GM21825 (cell line): ENCODE measurements around the gene GABPA.
A peak's percentile ranks its signal among the peaks of the same experiment; 100 is the strongest.
"Not testable (repeated sequence)": the region's sequence is repeated elsewhere in the genome, so short reads cannot be mapped to it uniquely, and the experiment has no call there.

Experiments
- ATAC-seq: cut with Tn5 transposase; IDR thresholded peaks from one replicate; pipeline ENCODE4 v1.9.1; 2021; ENCODE audit warnings: mild to moderate bottlenecking, moderate library complexity; ENCODE audit not compliant: unreplicated experiment

GABPA gene

DNA sequence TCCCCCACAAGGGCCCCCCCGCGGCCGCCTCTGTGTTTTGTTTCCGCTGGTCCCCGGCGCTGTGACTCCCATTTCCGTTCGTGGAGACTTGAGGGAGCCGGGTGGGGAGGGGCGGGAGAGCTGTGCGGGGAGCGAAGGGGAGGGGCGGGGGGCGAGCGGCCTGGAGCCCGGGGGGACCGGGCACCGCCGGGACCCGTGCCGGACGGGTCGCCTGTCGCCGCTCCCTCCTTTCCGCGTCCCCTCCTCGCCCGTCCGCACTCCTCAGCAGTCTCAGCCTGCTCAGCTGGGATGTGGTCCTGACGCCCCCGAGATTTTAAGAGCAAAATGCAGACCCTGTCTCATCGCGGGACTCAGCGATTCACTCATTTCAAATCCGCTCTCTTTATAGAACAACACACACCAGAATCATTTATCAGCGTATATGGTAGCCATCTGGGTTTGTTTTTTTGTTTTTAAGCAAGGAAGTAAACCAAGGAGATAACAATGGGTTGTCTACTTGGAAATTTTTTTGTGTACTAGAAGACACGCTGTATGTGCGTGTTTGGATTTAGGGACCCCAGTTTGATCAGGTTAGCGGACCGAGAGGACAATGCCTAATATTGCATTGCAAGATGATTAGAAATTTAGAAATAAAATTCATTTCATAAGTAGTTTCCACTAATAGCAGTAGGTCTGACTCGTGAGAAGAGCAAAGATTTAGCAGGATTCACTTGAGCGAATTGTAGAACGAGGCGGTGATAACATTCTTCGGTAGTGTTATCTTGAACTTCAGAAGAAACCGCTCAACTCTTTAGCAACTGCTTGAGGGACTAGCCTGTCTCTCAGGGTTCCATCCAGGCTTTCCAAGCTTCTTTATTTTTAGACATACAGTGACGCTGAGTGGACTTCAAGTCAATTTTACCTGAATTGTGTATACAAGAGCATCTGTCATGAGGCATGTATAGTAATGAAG, 1.1 kb downstream of the GABPA start:
- ATAC-seq, result peak; percentile 21

GRCh38 chr21:25737421-25737820, 2.6 kb downstream of the GABPA start:
- ATAC-seq, result no peak

- ATAC-seq, result no peak
These were observed 8.1 kb downstream of the GABPA start for GRCh38 chr21:25742900-25743299.

DNA sequence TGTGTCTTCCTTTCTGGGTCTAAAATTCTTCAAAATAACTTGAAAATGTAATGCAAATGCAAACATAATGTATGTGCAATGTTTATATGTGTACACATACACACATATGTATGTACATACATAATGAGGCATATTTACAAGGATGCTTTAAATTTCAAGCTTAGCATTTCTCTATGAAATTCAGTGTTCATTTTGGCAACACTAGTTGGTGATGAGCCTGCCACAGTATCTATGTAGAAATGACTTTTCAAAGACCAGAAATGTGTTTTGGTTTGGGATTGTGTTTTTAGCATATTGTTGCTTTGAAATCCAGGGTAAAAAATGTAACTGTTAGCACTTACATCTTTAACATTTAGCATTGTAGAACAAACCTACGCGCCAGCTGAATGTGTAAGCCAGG, 10.1 kb downstream of the GABPA start:
- ATAC-seq, result no peak

GRCh38 chr21:25750085-25750484, 15.3 kb downstream of the GABPA start:
- ATAC-seq, result no peak

DNA sequence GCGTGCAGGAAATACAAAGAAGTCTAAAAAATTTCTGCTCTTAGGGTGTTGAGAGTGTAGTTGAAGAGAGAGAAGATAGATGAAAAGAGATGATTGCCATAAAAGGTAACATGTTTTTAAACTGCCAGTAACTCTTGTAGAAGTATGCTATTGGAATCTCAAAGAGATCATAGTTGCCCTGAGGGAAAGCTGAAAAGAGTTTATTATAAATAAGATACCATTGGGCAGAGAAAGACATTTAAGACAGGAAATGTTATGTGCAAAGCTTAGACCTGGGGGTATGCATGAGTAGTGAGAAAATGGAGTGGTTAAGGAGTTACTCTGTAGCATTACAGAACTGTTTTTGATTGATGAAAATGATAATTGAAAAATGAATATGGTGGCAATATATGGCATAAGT, 17.6 kb downstream of the GABPA start:
- ATAC-seq, result no peak

- no peak for ATAC-seq
These were observed 21.6 kb downstream of the GABPA start for GRCh38 chr21:25756190-25756932.

GRCh38 chr21:25757531-25757930, 22.8 kb downstream of the GABPA start:
- no peak for ATAC-seq

DNA sequence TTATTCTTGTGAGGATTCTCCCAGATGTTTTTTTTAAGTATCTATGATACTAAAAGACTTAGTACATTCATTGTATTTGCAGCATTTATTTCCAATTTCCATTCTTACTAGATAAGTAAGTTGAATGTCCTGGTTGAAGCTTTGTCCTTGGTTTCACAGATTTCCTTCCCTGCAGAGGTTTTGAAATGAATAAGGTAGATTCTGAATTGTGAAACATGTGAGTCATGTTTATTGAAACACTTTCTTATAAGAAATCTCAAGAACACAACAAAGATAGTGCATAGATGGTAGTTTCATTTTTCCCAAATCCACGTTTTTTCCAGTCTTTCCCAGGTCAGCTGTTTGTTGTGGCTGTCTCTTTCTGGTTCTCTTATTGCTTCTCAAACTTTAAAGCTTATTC, 24.8 kb downstream of the GABPA start:
- no peak for ATAC-seq

- ATAC-seq, result no peak
These were observed 25.3 kb downstream of the GABPA start for GRCh38 chr21:25760061-25760460.

DNA sequence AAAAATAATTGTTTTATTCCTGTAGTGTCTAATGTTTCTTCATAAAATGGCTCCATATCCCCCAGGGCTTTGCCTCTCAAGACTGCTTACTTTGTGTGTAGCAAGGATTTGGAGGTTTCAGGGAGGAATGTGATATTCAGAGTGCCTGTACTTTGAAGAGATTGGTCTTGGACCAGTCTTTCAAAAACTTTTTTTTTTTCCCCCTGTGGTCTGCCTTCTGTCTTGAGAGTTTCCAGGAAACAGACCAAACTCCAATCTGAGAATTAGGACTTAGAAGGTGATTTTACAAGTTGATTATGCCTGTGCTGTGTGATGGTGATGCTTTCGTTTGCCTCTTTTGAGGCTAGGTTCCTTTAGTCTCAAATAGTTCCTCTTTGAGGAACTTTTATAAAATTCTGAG, 25.9 kb downstream of the GABPA start:
- no peak for ATAC-seq

DNA sequence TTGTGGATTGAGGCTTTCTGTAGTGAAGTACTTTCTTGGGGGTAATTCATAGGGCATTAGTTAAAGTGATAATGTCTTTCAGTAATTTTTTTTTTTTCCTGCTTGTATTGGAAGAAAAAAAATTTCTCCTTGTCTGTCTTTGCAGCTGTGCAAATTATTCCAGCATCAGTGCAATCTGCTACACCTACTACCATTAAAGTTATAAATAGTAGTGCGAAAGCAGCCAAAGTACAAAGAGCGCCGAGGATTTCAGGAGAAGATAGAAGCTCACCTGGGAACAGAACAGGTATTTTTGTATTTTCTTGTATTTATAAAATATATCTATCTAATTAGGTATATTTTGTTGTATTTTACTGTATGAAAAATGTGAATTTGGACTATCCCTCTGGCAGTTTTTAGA, 29.3 kb downstream of the GABPA start:
- ATAC-seq, result no peak

DNA sequence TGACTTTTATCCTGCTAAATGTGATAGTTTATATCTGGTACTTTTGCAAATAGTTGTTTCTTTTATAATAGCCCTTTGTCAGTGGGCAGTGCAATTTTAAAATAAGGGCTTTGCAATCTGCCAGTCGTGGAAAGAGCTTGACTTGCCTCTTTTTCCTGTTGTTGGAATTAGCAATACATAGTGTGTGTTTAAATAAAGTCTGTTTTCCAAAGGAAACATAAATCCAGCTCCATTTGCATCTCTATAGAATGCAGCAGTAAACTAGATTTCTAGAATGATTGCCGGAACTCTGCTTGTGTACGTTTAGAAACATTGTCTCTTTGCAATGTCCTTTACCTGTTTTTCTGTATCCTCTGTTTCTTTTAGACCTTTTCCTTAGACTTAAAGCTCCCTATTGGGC, 33.1 kb downstream of the GABPA start:
- ATAC-seq, result no peak

DNA sequence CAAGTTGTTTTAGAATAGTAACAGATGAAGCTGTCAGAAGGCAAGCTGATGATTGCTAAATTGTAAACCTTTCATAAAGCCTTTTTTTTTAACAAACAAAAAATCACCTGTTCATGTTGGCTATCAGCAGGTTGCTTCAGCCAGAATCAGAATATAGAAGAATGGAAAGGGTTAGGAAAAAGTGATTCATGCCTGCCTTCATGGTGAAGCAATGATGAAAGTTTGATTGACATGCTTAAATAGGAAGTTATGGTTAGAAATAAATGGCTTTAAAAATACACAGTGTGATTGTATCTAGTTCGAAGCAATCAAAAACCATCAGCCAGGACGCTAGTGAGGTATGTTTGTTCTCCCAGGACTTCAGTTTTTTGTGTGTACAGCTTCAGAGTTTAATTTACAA, 37.9 kb downstream of the GABPA start:
- ATAC-seq, result no peak

DNA sequence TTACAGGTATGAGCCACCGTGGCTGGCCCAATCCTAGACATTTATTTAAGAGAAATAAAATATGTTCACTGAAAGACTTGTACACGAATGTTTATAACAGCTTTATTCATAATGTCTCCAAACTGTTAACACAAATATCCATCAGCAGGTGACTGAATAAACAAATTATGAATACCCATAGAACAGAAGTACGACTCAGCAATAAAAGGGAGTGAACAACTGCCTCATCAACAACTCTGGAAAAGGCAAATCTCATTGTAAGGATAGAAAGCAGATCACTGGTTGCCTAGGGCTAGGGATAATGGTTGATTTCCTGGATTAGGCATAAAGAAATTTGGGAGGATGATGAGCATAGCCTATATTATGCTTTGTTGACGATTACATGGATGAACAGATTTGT, 41.7 kb downstream of the GABPA start:
- ATAC-seq, result no peak

DNA sequence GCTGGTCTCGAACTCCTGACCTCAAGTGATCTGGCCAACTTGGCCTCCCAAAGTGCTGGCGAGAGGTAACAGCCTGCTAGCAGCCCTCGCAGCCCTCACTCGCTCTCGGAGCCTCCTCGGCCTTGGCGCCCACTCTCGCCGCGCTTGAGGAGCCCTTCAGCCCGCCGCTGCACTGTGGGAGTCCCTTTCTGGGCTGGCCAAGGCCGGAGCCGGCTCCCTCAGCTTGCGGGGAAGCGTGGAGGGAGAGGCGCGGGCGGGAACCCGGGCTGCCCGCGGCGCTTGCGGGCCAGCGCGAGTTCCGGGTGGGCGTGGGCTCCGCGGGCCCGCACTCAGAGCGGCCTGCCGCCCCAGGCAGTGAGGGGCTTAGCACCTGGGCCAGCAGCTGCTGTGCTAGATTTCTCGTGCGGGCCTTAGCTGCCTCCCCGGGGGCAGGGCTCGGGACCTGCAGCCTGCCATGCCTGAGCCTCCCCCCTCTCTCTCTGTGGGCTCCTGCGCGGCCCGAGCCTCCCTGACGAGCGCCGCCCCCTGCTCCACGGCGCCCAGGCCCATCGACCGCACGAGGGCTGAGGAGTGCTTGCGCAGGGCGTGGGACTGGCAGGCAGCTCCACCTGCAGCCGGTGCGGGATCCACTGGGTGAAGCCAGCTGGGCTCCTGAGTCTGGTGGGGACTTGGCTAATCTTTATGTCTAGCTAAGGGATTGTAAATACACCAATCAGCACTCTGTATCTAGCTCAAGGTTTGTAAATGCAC, 43.5 kb downstream of the GABPA start:
- ATAC-seq, result not testable (repeated sequence)

- no peak for ATAC-seq
These were observed 53.9 kb downstream of the GABPA start for GRCh38 chr21:25788677-25789076.

GRCh38 chr21:25790122-25790877, 55.5 kb downstream of the GABPA start:
- ATAC-seq, result peak; percentile 67

DNA sequence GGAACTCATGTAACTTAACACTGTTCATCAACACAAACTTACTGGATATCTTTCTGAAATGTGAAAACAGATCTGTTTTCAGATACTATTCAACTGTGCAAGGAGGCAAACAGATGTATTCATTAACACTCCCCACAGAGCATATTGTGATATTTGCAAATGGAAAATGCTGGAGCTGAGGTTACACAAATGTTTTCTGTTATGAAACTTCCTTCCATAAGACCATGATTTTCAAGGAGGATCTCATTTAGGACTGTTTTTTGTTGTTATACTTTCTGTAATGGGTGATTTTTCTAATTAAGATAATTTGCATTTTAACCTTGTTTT, 56.1 kb downstream of the GABPA start:
- ATAC-seq, result no peak

DNA sequence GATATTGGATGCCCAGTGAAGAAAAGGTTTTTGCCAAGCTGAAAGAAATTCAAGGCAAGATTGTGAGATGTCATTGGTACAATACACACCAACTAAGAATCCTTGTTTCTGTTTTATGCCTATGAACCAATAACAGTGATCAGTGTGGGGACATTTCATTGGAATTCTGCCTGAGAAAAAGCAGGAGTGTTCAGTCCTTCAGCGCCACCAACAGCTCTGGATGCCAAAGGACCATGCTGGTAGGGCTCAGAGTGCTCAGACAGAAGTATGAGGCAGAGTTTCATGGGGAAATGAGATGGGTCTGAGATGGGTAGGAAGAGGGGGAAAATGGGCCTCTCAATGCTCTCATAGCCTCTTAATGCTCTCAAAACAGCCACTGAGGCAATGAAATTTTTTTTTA, 56.5 kb downstream of the GABPA start:
- ATAC-seq, result no peak
